Measurements from ENCODE around the gene ELAVL1.

Gene ELAVL1

DNA sequence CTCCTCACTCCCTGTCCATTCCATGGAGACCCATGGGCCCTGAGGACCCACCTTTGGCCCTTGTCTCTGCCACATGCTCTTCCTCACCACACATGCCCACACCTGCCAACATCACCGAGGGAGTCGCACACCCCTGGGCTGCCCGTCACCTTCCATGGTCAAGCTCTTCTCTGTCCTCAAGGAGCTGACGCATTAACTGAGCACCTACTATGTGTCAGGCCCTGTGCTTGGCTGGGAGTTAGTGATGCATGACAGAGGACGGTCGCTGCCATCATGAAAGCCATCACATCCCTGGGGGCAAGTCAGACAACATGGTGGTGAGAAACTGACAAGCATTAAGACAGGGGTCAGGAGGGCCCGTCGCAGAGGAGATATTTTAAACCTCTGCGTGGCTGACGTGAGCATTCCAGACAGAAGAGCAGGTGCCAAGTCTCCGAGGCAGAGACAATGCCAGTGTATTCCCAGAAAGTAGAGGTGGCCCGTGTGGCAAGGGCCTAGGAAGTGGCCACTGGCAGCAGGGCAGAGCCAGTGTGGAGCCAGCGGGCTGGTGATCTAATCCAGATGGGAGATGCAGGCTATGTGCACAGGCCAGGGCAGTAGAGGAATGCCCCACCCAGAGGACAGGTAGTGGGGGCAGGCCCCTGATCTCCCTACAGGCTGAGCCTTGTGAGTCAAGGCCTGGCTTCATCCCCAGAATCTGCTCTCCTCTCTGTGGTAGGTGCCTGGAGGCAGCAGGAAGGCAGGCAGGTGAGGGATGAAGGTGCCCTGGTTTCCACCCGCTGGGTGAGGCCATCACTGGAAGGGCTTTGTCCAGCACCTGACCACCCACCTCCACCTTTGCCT lies 21.2 kb downstream of the ELAVL1 start:
- no peak for DNase-seq

DNA sequence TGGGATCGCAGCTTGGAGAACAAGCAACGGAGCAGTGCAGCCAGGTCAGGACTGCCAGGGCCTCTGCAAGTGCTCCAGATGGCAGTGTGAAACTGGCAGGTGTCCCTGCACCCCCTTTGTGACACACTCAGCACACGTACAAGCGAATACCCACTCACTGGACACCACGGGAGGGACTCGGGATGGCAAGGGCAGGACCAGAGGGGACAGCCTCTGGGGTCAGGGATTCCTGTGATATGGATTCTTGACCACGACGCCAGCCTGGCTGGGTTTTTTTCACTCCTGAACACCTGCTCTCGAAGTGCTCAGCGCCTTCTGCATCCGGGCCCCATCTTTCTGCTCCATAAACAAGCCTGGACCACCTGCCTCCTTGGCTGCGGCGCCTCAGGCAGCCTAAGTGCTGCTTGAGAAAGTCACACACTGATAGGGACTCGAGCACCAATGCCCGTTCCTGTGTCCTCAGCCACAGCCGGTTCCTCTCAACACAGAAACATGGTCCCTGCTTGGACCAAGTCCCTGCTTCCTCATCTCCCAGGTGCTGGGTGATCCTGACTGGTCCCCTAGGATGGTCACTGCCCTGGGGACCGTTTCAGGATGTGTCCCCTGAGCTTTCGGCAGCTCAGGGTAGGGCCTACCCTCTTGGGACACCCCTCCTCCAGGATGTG lies 22.0 kb downstream of the ELAVL1 start:
- DNase-seq: no peak

DNA sequence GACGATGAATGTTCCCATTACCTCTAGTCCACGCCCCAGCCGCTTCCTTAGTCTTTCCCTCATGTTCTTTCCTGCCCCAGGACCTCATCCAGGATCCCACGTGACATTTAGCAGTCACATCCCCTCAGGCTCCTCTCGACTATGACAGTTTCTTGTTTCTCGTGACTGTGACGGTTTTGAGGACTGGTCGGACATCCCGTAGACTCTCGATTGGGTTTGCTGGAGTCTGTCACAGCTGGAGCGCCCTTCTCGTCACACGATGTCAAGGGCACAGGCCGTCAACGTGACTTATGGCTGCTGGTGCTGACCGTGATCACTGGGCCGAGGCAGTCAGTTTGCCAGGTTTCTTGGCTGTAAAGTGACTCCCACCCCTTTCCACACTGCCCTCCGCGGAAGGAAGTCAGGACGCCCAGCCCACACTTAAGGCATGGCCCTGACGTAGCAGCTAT lies 22.8 kb downstream of the ELAVL1 start:
- DNase-seq: no peak

DNA sequence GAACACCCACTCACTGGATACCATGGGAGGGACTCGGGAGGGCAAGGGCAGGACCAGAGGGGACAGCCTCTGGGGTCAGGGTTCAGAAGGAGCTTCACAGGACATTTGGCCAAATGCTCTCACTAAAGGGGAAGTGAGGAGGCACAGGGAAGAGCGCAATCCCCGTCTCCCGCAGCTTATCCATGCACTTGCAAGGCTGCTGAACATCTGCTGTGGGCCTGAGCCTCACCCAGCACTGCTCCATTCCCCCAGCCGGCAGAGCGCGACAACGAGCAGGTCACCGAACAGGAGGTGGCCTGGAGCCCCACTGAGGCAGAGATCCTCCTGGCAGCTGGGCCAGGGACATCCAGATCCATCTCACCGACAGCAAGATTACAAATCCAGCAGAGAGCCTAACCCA lies 23.3 kb downstream of the ELAVL1 start:
- DNase-seq: no peak

DNA sequence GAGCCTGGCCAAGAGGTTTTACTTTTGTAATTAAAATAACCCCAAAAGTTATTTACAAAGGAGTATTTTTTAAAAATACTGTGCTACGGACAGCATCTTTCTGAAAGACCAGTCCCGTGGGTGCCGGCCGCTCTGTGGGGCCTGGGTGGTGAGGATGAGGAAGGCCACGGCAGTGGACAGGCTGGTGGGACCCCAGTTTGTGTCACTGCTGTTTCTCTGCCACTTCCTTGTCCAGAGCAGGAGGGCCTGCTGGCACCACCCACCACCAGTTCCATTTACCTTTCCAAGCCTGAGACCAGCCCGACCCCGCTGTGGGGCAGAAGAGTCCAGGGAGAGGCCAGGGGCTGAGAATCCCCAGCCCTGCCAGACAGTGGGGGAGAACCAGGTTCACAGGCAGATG lies 23.8 kb downstream of the ELAVL1 start:
- DNase-seq: no peak

DNA sequence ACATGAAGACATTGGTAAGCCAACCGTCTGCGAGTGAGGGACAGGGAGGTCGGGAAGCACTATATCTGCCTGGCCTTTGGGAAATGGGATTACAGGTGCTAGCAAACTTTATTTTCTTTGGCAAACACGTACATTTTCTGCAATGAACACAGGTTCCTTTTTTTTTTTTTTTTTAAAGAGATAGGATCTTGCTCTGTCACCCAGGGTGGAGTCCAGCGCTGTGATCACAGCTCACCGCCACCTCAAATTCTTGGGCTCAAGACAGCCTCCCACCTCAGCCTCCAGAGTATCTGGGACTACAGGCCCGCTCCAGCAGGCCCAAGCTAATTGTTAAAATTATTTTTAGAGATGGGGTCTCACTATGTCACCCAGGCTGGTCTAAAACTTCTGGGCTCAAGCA lies 24.2 kb downstream of the ELAVL1 start:
- no peak for DNase-seq

DNA sequence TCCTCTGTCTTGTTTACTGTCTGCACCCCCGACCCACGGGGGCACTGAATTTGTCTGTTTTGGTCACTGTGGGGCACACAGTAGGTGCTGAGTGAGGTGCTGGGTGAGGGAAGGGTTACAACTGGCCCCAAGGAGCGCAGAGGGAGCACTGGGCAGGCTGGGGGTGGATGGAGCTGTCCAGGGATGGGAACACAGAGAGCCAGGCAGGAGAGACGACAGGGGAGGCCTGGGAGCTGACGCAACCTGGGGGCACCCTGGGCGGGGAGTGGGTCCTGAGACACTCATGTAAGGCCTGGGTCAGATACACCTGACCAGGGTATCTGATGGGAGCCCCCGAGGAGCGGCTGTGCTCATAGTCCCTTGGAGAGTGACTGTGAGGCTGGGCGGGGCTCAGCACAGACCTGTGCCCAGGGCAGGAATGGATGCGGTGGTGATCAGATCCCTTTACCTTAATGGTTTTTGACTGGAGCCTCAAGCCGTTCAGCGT lies 24.8 kb downstream of the ELAVL1 start:
- no peak for DNase-seq

DNA sequence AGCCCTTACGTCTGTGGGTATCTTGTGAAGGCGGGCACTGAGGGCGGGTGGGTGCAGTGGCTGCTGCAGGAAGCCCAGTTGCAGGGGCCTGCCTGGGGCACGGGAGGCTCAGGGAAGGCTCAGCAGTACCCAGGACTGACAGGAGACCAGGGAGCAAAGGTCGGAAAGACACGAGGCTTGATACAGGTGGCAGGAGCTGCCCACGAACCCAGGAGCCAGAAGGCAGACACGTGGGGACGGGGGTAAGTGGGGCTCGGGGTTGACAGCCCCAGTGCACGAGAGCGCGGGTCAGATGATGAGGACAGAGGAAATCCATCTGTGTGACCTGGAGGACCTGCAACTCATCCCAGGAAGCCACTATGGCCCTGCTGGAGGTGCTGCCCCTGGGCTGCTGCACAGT lies 25.3 kb downstream of the ELAVL1 start:
- no peak for DNase-seq

DNA sequence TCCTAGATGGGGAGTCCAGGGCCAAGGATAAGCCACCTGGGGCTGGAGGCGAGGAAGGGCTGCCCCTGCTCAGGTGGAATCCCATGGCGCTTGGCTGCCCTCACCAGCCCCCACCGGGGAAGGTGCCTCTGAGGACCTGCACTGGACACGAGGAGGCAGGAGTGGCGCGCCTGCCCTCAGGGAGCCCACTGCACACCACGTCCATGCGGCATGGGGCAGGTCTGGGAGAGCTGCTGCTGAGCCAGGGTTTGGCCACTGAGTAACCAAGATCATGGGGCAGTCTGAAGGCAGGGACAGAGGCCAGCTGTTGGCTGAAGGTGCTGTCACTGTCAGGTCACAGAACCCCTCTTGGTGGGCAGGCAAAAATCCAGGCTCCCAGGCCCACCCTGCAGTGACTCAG lies 25.9 kb downstream of the ELAVL1 start:
- no peak for DNase-seq

DNA sequence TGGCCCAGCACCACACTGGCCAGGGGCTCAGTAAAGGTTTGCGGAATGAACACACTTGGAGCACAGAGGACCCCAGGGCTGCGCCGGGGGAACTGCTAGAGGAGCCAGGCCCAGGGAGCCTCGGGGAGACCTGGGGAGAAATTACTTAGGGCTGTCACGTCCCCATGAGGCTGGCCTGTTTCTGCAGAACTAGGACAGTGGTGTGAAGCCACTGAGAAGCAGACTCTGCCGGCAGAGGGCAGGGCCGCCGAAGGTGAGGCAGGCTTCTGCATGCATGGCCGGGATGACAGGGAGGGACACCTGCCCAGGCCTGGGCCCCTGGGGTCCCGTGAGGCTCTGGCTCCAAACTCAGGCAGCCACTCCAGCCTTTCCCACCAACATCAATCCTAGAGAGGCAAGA lies 26.4 kb downstream of the ELAVL1 start:
- no peak for DNase-seq

DNA sequence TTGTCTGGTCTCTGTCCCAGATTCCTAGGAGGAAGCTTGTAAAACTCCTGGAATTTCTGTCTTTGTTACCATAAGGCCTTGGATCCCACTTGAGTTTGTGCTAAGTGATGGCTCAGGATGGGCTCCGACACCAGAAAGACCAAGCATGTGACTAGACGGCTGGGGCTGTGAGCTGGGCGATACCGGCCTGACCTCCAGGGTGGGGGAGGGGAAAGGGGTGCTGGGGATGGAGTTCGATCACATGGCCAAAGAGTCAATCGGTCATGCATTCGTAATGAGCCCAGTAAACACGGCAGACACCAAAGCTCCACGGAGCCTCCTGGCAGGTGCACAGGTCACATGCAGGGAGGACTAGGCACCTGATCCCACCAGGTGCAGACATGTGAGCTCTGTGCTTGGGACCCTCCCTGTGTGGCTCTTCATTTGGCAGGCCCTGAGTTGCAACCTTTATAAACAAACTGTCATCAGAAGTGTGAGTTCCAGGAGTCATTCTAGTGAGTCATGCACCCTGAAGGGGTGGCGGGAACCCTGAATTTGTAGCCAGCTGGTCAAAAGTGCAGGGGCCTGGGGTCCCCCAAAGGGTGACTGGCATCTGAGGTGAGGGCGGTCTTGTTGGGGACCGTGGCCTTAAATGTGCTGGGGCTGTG lies 27.1 kb downstream of the ELAVL1 start:
- DNase-seq: no peak

DNA sequence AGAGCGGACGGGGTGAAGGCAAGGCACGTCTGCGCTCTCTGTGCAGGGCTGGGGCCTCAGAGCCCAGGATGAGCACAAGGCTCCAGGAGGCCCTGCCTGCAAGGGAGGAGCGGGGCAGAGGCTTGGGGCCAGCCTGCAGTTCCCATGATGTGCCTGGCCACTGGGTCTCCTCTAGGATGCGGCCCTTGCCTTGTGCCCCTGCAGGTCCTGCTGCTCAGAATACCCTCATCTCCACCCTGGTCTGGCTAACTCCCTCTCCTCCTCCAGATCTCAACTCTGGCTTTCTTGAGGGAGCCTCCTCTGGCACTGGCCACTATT lies 27.8 kb downstream of the ELAVL1 start:
- no peak for DNase-seq

DNA sequence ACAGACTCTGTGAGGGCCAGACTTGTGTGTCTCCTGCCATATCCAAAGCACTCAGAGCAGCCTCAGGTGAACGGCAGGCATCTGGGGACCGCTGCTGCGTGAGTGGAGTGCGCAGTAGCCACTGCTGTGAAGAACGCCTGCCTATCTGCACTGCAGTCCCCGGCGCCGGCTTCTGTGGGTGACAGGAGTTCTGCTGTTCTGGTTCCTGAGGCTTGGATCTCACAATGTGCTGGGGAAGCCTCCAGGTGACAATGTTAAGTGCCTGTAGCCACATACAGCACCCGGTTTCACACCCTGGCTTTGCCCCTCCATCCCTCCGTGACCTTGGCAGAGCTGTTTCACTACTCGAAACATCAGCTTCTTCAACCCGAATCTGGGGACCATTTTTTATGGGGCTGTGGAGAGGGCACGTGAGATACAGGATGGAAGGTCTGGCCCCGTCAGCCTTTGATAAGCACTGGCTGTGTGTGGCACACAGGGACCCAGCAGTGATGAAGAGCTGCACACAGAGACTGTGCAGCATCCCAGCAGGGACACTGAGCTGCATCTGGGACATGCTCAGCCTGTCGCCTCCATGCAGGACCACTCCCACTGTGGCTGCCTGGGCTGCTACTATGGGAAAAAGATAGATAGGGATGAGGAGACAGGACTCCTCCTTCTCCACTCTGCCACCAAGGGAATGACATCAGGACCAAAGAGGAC lies 28.3 kb downstream of the ELAVL1 start:
- no peak for DNase-seq

DNA sequence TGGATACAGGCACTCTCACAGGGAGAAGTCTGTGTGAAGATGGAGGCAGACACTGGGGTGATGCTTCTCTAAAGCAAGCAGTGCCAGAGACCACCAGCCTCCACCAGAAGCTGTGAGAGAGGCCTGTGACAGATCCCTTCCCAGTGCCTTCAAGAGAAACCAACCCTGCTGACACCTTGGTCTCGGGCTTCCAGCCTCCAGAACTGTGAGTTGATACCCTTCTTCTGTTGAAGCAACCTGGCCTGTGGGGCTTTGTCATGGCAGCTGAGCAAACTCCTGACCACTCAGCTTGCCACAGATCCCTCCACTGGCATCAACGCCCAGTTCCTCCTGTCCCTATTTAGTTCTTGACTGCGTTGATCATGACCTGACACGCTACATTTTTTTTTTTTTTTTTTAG lies 29.0 kb downstream of the ELAVL1 start:
- no peak for DNase-seq

DNA sequence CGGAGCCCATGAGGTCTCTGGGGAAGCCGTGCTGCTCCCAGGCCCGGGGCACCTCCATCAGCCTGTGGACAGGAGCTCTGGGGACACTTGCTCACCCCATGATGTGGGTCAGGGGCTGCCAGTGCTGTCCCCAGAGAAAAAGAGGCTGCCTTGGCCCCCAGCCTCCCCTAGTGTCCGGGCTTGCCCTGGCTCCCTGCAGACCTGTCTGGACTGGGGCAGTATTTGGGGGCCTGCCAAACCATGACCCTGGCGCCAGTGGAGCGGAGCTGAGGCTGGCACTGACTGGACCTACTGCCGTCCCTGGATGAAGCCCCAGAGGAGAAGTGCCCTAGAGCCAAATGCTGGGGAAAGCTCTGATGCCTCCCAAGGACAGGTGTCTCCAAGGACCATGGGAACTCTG lies 30.4 kb downstream of the ELAVL1 start:
- DNase-seq: no peak

DNA sequence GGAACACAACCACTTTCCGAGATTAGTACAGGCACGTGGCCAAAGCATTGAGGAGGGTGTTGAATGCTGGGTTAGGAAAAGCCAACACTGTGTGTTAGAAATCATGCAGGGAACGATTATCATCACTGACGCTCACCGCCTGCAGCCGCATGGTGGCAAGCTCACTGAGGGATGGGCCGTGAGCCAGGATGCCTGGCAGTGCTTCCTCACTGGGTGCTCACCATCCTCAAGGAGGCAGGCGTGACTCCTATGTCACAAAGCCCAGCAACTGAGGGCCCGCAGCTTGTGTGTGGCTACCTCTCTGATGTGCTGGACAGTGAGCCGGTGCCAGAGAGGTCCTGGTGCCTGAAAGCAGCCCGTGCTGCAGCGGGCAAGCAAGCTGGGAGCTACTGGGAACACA lies 31.6 kb downstream of the ELAVL1 start:
- no peak for DNase-seq

DNA sequence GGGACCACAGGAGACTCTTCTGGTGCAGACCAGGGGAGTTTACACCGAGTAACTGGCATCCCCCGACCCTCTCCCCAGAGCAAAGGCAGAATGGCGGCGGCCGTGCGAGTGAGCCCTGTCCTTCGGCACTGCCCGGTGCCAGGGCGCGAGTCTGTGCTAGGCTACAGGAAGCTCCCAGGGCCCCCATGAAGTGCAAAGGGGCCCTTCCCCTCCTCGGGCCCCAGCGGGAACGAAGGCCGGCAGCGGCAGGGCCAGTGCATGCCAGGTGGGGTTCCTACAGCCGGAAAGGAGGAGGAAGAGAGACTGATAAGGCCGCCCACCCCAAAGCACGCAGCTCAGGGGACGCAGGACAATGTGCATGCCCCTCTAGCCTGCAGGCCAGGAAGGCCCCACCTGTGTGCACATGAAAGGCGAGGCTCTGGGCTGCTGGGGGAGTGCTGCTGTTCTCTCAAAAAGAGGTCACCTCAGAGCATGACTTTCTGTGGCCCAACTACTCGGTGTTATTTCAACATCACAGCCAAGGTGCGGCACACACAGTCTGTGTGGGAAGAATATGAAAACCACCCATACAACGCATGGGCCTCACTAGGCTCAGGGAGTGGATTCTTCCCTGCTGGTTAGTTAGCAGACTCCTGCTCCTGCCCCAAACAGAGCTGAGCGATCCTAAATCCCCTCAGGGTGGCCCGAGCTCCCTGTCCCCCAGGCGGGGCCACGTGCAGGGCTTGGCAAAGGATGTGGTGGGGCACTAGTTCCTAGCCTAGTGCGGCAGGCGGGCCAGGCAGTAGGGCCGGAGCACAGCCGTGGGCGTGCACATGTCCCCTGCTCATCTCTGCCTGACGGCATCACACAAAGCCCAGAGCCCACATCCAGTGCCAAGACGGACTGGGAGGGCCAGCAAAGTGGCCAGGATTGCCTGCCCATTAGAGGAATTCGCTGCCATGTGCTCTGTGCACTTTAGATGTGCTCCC lies 33.6 kb downstream of the ELAVL1 start:
- no peak for DNase-seq

DNA sequence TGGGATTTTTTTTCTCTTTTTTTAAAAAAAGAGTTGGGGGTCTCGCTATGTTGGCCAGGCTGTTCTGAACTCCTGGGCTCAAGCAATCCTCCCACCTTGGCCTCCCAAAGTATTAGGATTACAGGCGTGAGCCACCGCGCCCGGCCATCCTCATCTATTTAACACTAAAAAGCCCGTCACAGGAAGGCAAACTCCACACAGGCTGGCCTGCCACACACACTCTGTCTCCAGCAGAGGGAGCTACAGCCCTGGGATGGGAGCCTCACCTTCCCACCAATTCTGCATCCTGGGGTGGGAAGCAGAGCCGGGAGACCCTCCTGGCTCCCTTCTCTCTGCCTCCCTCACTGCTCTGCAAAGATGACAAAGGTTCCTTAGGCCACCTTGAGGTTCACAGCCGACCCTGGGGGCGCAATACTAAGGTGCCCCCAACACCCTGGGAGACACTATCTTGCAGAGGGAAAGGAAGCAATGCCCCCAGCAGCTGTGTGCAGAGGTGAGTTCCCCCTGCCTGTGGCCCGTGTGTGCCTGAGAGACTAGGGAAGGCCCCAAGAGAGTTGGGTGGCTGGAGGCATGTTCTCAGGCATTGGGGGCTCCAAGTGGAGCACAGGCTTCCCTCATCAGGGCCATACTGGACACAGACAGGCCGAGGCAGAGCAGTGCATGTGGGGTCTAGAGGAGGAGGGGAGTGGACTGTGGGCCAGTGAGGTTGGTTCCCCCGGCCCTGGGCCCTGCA lies 34.6 kb downstream of the ELAVL1 start:
- DNase-seq: no peak

DNA sequence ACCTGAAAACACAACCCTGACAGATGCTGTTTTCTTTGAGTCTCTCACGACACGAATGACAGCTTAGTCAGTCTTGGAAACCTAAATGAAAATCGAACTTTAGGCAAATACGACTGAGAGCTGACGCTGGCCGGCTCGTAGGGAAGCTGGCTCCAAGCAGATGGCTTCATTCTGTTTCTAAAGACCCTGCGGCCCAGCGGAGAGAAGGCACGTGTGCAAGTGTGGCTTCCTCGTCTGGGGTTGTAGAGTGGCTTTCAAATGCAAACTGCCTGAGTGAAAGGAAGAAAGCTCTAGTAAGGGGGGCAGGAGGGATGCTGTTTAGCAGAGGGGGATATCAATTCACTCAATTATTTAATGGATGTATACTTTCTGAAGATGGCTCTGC lies 35.9 kb downstream of the ELAVL1 start:
- DNase-seq: no peak

DNA sequence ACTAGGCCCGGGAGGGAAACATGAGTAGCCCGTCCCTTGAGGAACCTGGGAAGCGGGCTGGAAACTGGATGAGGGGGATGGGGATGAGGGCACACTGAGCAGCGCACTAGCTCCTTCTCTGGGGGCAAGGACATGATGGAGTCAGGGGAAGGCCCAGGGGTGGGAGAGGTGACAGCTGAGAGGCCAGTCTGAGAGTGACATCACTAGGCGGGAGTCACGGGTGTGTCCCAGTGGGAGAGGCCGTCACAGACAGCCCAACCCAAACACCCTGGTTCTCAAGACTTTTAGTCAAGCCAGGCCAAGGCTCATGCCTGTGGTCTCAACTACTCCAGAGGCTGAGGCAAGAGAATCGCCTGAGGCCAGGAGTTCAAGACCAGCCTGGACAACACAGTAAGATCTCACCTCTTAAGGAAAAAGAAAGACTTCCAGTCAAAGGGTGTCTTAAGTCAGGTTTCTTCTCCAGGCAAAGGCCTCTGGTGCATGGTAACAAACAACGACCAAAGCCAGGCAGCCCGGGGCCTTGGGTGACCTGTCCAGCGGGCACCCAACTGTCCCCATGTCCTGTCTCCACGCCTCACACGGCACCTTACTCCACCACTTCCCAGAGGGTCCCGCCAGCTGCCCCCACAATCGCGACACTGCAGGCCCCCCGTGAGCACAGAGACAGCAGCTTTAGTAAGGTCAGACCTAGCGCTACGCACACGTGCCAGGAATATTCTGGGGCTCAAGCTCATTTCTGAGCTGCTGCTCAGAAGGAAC lies 36.5 kb downstream of the ELAVL1 start:
- DNase-seq: no peak
